Stimulated activated naive B cell treated with anti-CD40 and anti-IgM and Interleukin-4, amounts not matched to agents 10 μg/mL and 1 μg/mL and 100 μg/mL, for 72 hours (primary cell): ENCODE results near the gene DTNB.

Experiments used
- ATAC-seq, 2 donors: fragments of 150-1000 bp; cut with Tn5 transposase; replicated peaks; 2 replicates each; pipeline ENCODE4 v1.10.0; 2021; ENCODE audit warnings: moderate library complexity in 1 of 2
- DNase-seq: peaks from one replicate; pipeline ENCODE4 v3.0.0; 2021
- H3K27ac Mint-ChIP-seq: one replicate; pipeline ENCODE4 v1.8.0; 2022; ENCODE audit warnings: mild to moderate bottlenecking, mixed read lengths
- H3K27me3 Mint-ChIP-seq, 2 donors: one replicate each; pipeline ENCODE4 v1.8.0; 2022; ENCODE audit warnings: mixed read lengths in 2 of 2
- H3K36me3 Mint-ChIP-seq, 2 donors: one replicate each; pipeline ENCODE4 v1.8.0; 2022; ENCODE audit warnings: mixed read lengths in 2 of 2, mild to moderate bottlenecking in 1 of 2
- H3K4me1 Mint-ChIP-seq, 2 donors: one replicate each; pipeline ENCODE4 v1.8.0; 2022; ENCODE audit warnings: mixed read lengths in 2 of 2, mild to moderate bottlenecking in 1 of 2
- H3K4me3 Mint-ChIP-seq, 2 donors: one replicate each; pipeline ENCODE4 v1.8.0; 2022; ENCODE audit warnings: mild to moderate bottlenecking in 2 of 2, mixed read lengths in 2 of 2, moderate library complexity in 1 of 2
- H3K9me3 Mint-ChIP-seq, 2 donors: one replicate each; pipeline ENCODE4 v1.8.0; 2022; ENCODE audit warnings: mixed read lengths in 2 of 2, mild to moderate bottlenecking in 1 of 2

Gene DTNB

GRCh38 chr2:25598332-25598731 is 75.0 kb downstream of the DTNB start:
- Mint-ChIP-seq H3K36me3 (peaks cover 0 to 8% of the 10 kb centered on the region in 2 donors), H3K27ac (peak overlapping the region; percentile 21), H3K4me1 (peaks cover 10 to 16% of the 10 kb centered on the region in 2 donors), H3K27me3 (no peaks in the 10 kb centered on the region), H3K9me3 (no peaks in the 10 kb centered on the region), H3K4me3 (no peak overlapping the region)
- no peak for ATAC-seq
- DNase-seq = no peak

GRCh38 chr2:25597881-25598280 is 75.5 kb downstream of the DTNB start:
- no peaks in the 10 kb centered on the region for H3K9me3 Mint-ChIP-seq
- H3K27ac Mint-ChIP-seq = no peak overlapping the region
- peaks cover 0 to 8% of the 10 kb centered on the region in 2 donors for H3K36me3 Mint-ChIP-seq
- no peak overlapping the region for H3K4me3 Mint-ChIP-seq
- peak; percentile 33 to 39 for ATAC-seq
- DNase-seq = no peak
- peaks cover 10 to 16% of the 10 kb centered on the region in 2 donors for H3K4me1 Mint-ChIP-seq
- H3K27me3 Mint-ChIP-seq = no peaks in the 10 kb centered on the region

- Mint-ChIP-seq H3K27me3 (no peaks in the 10 kb centered on the region), H3K4me1 (peaks cover 7 to 10% of the 10 kb centered on the region in 2 donors), H3K36me3 (peaks cover 0 to 8% of the 10 kb centered on the region in 2 donors), H3K9me3 (no peaks in the 10 kb centered on the region), H3K4me3 (no peak overlapping the region), H3K27ac (no peak overlapping the region)
- ATAC-seq = no peak
- DNase-seq = no peak
These were observed 76.7 kb downstream of the DTNB start for GRCh38 chr2:25596516-25597244.

- no peaks in the 10 kb centered on the region for H3K9me3 Mint-ChIP-seq
- ATAC-seq = no peak
- no peak overlapping the region for H3K4me3 Mint-ChIP-seq
These were observed 78.0 kb downstream of the DTNB start for GRCh38 chr2:25595393-25595792.

GRCh38 chr2:25594991-25595390 is 78.4 kb downstream of the DTNB start:
- DNase-seq = no peak
- ATAC-seq = no peak
- Mint-ChIP-seq H3K9me3 (no peaks in the 10 kb centered on the region), H3K4me3 (no peak overlapping the region), H3K27ac (no peak overlapping the region), H3K36me3 (peaks cover 0 to 8% of the 10 kb centered on the region in 2 donors), H3K4me1 (peaks cover 5 to 6% of the 10 kb centered on the region in 2 donors), H3K27me3 (no peaks in the 10 kb centered on the region)

More at GRCh38 chr2:25595393-25595792, 78.0 kb downstream of the DTNB start:
- DNase-seq = no peak
- Mint-ChIP-seq H3K27ac (no peak overlapping the region), H3K36me3 (peaks cover 0 to 8% of the 10 kb centered on the region in 2 donors), H3K4me1 (peaks cover 5 to 6% of the 10 kb centered on the region in 2 donors), H3K27me3 (no peaks in the 10 kb centered on the region)

- DNase-seq = no peak
- no peak for ATAC-seq
- Mint-ChIP-seq H3K36me3 (no peaks in the 10 kb centered on the region), H3K27me3 (no peaks in the 10 kb centered on the region), H3K27ac (no peak overlapping the region), H3K9me3 (no peaks in the 10 kb centered on the region), H3K4me3 (no peak overlapping the region), H3K4me1 (peaks cover 3% of the 10 kb centered on the region in 2 donors)
These were observed 80.5 kb downstream of the DTNB start for GRCh38 chr2:25592766-25593292.

DNA sequence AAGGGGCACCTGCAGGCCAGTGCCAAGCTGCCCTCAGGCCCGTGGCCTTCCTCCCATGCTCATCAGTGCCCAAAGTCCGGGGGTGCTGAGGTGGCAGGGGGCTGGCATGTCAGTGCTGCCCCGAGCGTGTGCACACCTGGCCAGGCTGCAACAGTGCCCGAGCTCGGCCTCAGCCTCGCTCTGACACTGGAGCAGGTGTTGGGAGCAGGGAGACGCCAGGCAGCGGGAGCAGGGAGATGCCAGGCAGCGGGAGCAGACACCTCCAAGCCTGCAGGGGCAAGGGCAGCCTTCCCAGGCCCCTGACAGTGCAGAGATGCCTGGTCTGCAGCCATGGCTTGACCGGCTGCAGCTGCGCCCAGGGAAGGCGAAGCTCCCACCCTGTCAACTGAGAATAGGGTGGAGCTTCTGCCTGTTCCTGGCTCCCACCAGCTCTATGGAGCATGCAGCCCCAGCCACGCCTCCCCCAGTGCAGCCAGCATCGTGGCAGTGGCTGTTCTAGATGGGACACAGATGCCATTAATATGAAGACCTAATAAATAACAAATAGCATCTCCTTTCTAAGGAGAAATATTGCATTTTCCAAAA is 82.4 kb downstream of the DTNB start:
- H3K27ac Mint-ChIP-seq = no peak overlapping the region
- no peak overlapping the region for H3K4me3 Mint-ChIP-seq
- DNase-seq (no peak), ATAC-seq (no peak)
- H3K9me3 Mint-ChIP-seq = no peaks in the 10 kb centered on the region
- H3K27me3 Mint-ChIP-seq = no peaks in the 10 kb centered on the region
- H3K36me3 Mint-ChIP-seq = no peaks in the 10 kb centered on the region
- H3K4me1 Mint-ChIP-seq = peaks cover 8 to 11% of the 10 kb centered on the region in 2 donors

- Mint-ChIP-seq H3K36me3 (no peaks in the 10 kb centered on the region), H3K4me3 (no peak overlapping the region), H3K27me3 (no peaks in the 10 kb centered on the region), H3K27ac (no peak overlapping the region), H3K4me1 (peaks cover 15% of the 10 kb centered on the region in 2 donors), H3K9me3 (no peaks in the 10 kb centered on the region)
- ATAC-seq = no peak
- no peak for DNase-seq
These were observed 83.6 kb downstream of the DTNB start for GRCh38 chr2:25589676-25590205.

- no peaks in the 10 kb centered on the region for H3K36me3 Mint-ChIP-seq
- no peaks in the 10 kb centered on the region for H3K9me3 Mint-ChIP-seq
- H3K4me3 Mint-ChIP-seq = no peak overlapping the region
- ATAC-seq (no peak), DNase-seq (no peak)
- H3K27me3 Mint-ChIP-seq = no peaks in the 10 kb centered on the region
- no peak overlapping the region for H3K27ac Mint-ChIP-seq
- peaks cover 15% of the 10 kb centered on the region in 2 donors for H3K4me1 Mint-ChIP-seq
These were observed 84.8 kb downstream of the DTNB start for GRCh38 chr2:25588576-25588975.

- DNase-seq (no peak), ATAC-seq (peak; percentile 36 to 61)
- Mint-ChIP-seq H3K36me3 (peaks cover under 1 to 3% of the 10 kb centered on the region in 2 donors), H3K27me3 (no peaks in the 10 kb centered on the region), H3K4me1 (peaks cover 17 to 19% of the 10 kb centered on the region in 2 donors), H3K27ac (no peak overlapping the region), H3K9me3 (peaks cover 0 to 1% of the 10 kb centered on the region in 2 donors), H3K4me3 (no peak overlapping the region)
These were observed 86.0 kb downstream of the DTNB start for GRCh38 chr2:25587361-25587760.

GRCh38 chr2:25586726-25587144 is 86.6 kb downstream of the DTNB start:
- no peak overlapping the region for H3K27ac Mint-ChIP-seq
- no peak overlapping the region for H3K4me3 Mint-ChIP-seq

DNA sequence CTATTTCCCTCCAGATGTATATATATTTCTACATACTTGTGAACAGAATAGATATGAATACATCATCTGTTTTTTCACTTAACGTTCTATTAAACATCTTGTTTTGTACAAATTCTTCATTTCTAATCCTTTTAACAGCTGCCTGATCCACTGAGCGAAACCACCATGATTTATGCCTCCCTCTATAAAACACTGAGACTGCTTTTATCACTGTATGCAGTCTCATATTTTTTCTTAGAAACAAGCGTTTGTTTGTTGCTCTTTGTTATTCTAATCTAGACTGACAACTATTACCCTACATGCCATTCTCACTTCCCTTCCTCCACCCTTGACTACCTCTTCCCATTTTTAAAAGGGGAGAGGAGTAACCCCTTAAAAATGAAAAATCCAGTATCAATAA is 88.2 kb downstream of the DTNB start:
- Mint-ChIP-seq H3K27me3 (no peaks in the 10 kb centered on the region), H3K9me3 (peaks cover 0 to 1% of the 10 kb centered on the region in 2 donors), H3K36me3 (peaks cover 2 to 3% of the 10 kb centered on the region in 2 donors), H3K27ac (no peak overlapping the region), H3K4me3 (no peak overlapping the region), H3K4me1 (peaks cover 20 to 34% of the 10 kb centered on the region in 2 donors)
- DNase-seq (no peak), ATAC-seq (no peak)

More at GRCh38 chr2:25586726-25587144, 86.6 kb downstream of the DTNB start:
- H3K27me3 Mint-ChIP-seq = no peaks in the 10 kb centered on the region
- peaks cover 0 to 1% of the 10 kb centered on the region in 2 donors for H3K9me3 Mint-ChIP-seq
- DNase-seq (no peak), ATAC-seq (peak; percentile 65 to 81)
- H3K36me3 Mint-ChIP-seq = peaks cover 2 to 3% of the 10 kb centered on the region in 2 donors
- peaks cover 19 to 26% of the 10 kb centered on the region in 2 donors for H3K4me1 Mint-ChIP-seq

- Mint-ChIP-seq H3K4me3 (peak overlapping the region in 1 of 2 donors; percentile 19), H3K4me1 (peaks cover 18 to 34% of the 10 kb centered on the region in 2 donors), H3K27me3 (no peaks in the 10 kb centered on the region), H3K9me3 (peaks cover 0 to 1% of the 10 kb centered on the region in 2 donors), H3K36me3 (peaks cover 5 to 8% of the 10 kb centered on the region in 2 donors), H3K27ac (peak overlapping the region; percentile 47)
- ATAC-seq (peak; percentile 75 to 87), DNase-seq (no peak)
These were observed 91.1 kb downstream of the DTNB start for GRCh38 chr2:25582077-25582830.

- Mint-ChIP-seq H3K27ac (no peak overlapping the region), H3K36me3 (peaks cover 12 to 16% of the 10 kb centered on the region in 2 donors), H3K9me3 (no peaks in the 10 kb centered on the region), H3K27me3 (no peaks in the 10 kb centered on the region), H3K4me3 (no peak overlapping the region), H3K4me1 (peaks cover under 1 to 7% of the 10 kb centered on the region in 2 donors)
- DNase-seq (no peak), ATAC-seq (no peak)
These were observed 96.8 kb downstream of the DTNB start for GRCh38 chr2:25576596-25576995.
